ENCODE results near the gene WDR47. TPM values are rescaled to one million over a fixed set of nuclear protein-coding genes. Genes with fewer than 3 reads are reported as not detected.

Gene WDR47
- total and polyA plus RNA-seq, 8 donors = 1.9 to 7.1 (median 4.2) TPM

GRCh38 chr1:109084563-109085517 lies 42.9 kb upstream of the WDR47 start:
- TF ChIP-seq CTCF (IDR thresholded peaks at IDR 0.05) = no peak
- Histone ChIP-seq H3K36me3 (no peaks in the 10 kb centered on the region), H3K9me3 (no peaks in the 10 kb centered on the region), H3K27ac (no peak overlapping the region), H3K4me3 (no peak overlapping the region), H3K27me3 (no peaks in the 10 kb centered on the region), H3K4me1 (peaks cover 0 to 1% (median 0%) of the 10 kb centered on the region in 3 donors)
- ATAC-seq = no peak
- FAIRE-seq = no peak
- 79 to 86% methylated on average over 13 of the region's 13 CpGs for WGBS, 2 donors
- no peak for DNase-seq
- intact Hi-C loops (cut with DNase I) = no loop called here

- no peaks in the 10 kb centered on the region for H3K36me3 ChIP-seq
- 24 to 27% methylated on average over 1 of the region's 1 CpG for WGBS, 2 donors
- TF ChIP-seq CTCF (IDR thresholded peaks at IDR 0.05) = no peak
- DNase-seq (no peak), FAIRE-seq (no peak), ATAC-seq (peak in 2 of 4 donors; percentile 50 to 76)
- H3K9me3 ChIP-seq = no peaks in the 10 kb centered on the region
- no peaks in the 10 kb centered on the region for H3K27me3 ChIP-seq
- H3K4me1 ChIP-seq = no peaks in the 10 kb centered on the region
- H3K27ac ChIP-seq = no peak overlapping the region
- H3K4me3 ChIP-seq = no peak overlapping the region
- intact Hi-C loops (cut with DNase I) = no loop called here
Observed at GRCh38 chr1:109083923-109084322, 42.0 kb upstream of the WDR47 start.

GRCh38 chr1:109083501-109083900 lies 41.6 kb upstream of the WDR47 start:
- 75 to 76% methylated on average over 3 of the region's 3 CpGs for WGBS, 2 donors
- DNase-seq (no peak), ATAC-seq (no peak), FAIRE-seq (no peak)
- Histone ChIP-seq H3K27ac (no peak overlapping the region), H3K4me1 (no peaks in the 10 kb centered on the region), H3K4me3 (no peak overlapping the region), H3K9me3 (no peaks in the 10 kb centered on the region), H3K36me3 (no peaks in the 10 kb centered on the region), H3K27me3 (no peaks in the 10 kb centered on the region)
- no peak for TF ChIP-seq CTCF (IDR thresholded peaks at IDR 0.05)
- intact Hi-C loops (cut with DNase I) = no loop called here

DNA sequence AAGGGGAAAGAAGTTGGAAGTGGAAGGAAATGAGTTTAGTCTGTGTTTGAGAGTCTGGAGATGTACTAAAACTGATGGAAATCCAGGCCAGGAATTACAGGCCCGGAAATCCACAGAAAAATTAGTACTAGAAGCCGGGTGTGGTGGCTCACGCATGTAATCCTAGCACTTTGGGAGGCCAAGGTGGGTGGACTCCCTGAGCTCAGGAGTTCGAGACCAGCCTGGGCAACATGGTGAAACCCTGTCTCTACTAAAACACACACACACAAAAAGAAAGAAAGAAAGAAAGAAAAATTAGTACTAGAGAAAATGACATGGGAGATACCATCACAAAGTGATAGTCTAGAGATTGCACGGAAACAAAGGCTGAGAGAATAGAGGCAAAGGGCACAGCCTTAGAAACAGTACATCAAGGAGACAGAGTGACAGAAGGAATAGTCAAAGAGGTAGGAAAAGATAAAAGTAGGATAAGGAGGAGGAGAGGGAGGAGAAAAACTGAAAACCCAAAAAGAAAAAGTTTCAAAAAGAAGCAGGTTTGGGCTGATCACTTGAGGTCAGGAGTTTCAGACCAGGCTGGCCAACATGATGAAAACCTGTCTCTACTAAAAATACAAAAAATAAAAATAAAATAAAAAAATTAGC lies 38.7 kb upstream of the WDR47 start:
- H3K27me3 ChIP-seq = no peaks in the 10 kb centered on the region
- no peak for TF ChIP-seq CTCF (IDR thresholded peaks at IDR 0.05)
- H3K9me3 ChIP-seq = no peaks in the 10 kb centered on the region
- H3K4me3 ChIP-seq = no peak overlapping the region
- intact Hi-C loops (cut with DNase I) = no loop called here
- WGBS, 2 donors = 77 to 82% methylated on average over 5 of the region's 5 CpGs
- FAIRE-seq (no peak), ATAC-seq (no peak), DNase-seq (no peak)
- H3K27ac ChIP-seq = peak overlapping the region in 1 of 4 donors; percentile 46
- H3K36me3 ChIP-seq = no peaks in the 10 kb centered on the region
- no peaks in the 10 kb centered on the region for H3K4me1 ChIP-seq
